ENCODE measurements around the gene MTFR1L.

GRCh38 chr1:25866288-25866687 lies 46.5 kb downstream of the MTFR1L start:
- TF ChIP-seq, protein P1, sequence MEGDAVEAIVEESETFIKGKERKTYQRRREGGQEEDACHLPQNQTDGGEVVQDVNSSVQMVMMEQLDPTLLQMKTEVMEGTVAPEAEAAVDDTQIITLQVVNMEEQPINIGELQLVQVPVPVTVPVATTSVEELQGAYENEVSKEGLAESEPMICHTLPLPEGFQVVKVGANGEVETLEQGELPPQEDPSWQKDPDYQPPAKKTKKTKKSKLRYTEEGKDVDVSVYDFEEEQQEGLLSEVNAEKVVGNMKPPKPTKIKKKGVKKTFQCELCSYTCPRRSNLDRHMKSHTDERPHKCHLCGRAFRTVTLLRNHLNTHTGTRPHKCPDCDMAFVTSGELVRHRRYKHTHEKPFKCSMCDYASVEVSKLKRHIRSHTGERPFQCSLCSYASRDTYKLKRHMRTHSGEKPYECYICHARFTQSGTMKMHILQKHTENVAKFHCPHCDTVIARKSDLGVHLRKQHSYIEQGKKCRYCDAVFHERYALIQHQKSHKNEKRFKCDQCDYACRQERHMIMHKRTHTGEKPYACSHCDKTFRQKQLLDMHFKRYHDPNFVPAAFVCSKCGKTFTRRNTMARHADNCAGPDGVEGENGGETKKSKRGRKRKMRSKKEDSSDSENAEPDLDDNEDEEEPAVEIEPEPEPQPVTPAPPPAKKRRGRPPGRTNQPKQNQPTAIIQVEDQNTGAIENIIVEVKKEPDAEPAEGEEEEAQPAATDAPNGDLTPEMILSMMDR (IDR thresholded peaks at IDR 0.05) = no peak
- TF ChIP-seq POLR2A (IDR thresholded peaks at IDR 0.05) = no peak

All from thyroid gland (tissue), 4 donors.